G401.6 (cell line): ENCODE data around the gene PCSK9.
"Not testable (repeated sequence)": the region's sequence is repeated elsewhere in the genome, so short reads cannot be mapped to it uniquely, and the experiment has no call there.

Source experiments
- FAIRE-seq: peaks from 2 replicates; lab custom pipeline; 2012; peaks lifted over from hg19 to GRCh38; lab: Jason Lieb, UNC

Gene PCSK9

GRCh38 chr1:55010194-55010886 lies 29.0 kb upstream of the PCSK9 start:
- no peak for FAIRE-seq

DNA sequence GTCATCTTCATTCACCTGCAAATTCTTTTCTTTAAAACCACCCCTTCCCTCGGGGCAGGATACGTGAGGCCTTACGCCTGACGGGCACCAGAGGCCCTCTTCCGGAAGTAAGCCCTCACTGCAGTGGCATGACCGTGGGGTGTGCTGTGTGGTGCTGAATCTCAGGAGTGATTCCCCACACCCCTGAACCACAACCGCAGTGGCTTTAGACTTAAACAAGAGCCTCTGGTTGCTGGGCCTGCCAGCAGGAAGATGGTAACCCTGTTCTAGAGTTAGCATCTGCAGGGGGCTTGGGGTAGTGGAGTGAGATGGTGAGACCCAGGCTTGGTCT lies 28.5 kb upstream of the PCSK9 start:
- no peak for FAIRE-seq

DNA sequence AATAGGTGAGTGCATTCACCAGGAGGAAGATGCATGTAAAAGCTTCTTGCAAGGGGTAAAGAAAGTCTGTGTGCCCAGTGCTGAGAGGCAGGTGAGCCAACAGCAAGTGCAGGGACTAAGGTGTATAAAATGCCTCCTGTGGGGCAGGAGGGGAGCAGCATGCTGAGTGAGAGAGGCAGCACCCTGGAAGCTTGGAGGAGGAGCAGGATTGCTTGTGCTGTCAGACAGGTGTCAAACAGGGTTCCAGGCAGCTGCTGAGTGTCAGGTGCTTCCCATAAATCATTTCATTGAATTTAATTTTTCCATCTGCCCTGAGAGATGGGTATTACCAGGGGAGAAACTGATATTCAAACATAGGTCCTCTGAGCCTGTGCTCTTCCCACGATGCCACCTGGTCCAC lies 26.7 kb upstream of the PCSK9 start:
- no peak for FAIRE-seq

DNA sequence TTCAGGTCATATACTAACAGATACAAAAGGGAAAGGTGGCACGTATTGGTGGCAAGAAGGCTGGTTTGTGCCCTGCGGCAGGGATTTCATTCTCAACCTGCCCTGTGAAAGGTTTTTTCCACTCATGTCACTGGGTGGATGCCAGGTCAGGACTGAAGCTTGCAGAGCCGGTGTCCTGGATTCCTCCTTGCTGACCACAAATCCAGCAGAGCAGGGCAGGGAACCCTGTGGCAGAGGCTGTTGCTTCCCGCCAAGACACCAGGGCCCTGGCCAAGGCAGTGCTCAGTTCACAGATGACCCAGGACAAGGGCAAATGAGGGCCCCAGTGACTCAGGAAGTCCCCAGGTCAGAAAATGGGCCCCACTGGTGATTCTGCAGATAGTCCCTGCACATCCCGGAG lies 24.2 kb upstream of the PCSK9 start:
- no peak for FAIRE-seq

DNA sequence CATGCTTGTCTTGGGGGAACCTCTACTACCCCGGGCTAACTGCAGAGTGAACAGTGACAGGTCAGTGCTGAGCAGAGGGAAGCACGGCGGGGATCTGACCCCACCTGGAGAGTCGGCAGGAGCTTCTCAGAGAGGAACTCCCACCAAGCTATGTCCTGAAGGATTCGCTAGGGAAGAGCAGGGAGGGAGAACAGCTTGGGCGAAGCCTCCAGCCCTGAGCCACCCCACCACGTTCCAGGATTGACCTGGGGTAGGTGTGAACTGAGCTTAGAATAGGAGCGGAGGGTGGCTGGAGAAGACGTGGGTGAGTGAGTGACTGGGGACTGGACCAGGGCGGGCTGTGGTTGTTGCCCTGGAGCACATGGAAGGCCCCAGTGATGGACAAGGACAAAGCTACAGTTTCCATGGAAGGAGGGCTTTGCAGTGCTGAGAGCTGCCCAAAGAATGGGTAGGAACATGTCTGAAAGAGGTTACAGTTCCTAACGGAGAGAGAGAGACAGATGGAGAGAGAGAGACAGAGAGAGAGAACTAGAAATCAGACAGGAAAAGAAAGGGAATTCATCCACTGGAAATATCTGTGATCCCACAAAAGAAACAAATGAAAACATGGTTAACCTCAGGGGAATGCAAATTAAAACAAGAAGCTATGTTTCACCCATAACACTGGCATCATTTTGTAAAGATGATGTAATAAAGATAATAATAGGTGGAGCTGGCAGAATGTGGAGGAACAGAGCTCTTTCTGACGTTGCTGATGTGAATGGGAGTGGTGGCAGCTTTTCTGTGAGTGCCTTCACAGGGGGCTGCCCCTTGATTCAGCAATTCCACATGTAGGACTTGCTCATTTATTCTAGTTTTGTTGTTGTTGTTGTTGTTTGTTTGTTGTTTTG lies 23.4 kb upstream of the PCSK9 start:
- no peak for FAIRE-seq

DNA sequence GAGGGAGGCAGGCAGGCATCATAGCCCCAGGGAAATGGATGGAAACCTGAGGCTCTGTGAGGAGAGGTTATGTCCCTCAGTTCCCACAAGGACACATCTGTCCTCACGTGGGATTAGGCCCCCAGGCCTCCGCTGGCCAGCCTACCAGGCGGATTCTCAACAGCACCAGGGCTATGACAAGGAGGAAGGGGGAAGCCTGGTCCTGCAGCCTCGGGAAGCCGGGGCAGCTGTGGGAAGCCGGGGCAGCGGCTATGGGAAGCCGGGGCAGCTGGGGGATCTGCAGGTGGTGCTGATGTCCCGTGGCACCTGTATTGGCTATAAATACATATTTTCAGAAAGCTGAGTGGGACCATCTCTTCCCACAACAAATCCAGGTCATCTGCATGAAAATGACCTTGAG lies 21.0 kb upstream of the PCSK9 start:
- no peak for FAIRE-seq

DNA sequence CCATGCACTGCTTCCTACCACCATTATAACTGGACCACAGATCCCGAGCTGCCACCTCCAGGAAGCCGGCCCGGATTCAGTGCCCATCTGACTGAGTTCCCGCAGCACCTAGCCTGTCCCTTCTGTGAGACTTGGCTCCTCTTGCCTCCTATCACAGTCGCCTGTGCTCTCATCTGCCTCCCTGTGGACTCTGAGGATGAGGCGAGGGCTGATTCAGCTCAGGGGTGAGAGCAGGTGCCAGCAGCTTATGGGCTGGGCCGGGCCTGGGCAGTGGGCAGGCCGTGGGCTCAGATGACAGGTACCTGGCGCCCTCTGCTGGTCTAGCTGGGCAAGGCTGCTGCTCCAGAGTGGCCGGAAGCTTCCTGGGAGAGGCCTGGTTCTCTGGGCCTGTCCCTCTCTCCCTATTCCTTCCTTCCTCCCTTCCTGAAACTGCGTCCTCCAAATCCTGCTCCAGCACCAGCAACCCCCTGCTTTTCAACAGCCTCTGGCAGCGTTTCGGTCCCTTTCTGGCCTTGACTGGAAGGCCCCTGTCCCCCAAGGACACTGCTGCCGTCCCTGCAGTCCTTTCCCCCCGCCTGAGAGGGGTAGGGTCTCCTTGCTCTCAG lies 17.3 kb upstream of the PCSK9 start:
- FAIRE-seq, result no peak

DNA sequence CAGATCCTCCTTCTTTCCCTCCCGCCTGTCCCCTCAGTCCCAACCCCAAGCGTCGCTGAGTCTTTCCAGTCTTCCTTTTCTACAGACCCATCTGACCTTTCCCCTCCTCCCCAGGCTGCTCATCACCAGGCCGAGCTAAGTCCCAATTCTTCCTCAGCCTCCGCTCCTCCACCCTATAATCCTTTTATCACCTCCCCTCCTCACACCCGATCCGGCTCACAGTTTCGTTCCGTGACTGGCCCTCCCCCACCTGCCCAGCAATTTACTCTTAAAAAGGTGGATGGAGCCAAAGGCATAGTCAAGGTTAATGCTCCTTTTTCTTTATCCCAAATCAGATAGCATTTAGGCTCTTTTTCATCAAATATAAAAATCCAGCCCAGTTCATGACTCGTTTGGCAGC lies 15.2 kb upstream of the PCSK9 start:
- not testable (repeated sequence) for FAIRE-seq

DNA sequence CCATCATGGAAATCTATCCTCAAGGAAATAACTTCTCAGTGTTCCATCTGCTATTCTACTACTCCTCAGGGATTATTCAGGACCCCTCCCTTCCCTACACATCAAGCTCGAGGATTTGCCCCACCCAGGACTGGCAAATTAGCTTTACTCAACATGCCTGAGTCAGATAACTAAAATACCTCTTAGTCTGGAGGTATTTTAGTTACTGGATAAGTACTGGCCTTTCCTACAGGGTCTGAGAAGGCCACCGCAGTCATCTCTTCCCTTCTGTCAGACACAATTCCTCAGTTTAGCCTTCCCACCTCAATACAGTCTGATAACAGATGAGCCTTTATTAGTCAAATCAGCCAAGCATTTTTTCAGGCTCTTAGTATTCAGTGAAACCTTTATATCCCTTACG lies 12.7 kb upstream of the PCSK9 start:
- FAIRE-seq, result not testable (repeated sequence)

DNA sequence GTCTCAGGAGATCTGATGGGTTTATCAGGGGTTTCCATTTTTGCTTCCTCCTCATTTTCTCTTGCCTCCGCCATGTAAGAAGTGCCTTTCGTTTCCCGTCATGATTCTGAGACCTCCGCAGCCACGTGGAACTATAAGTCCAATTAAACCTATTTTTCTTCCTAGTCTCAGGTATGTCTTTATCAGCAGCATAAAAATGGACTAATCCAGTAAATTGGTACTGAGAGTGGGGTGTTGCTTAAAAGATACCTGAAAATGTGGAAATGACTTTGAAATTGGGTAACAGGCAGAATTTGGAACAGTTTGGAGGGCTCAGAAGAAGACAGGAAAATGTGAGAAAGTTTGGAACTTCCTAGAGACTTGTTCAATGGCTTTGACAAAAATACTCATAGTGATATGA lies 8.2 kb upstream of the PCSK9 start:
- not testable (repeated sequence) for FAIRE-seq

- FAIRE-seq, result no peak
These were observed 6.1 kb upstream of the PCSK9 start for GRCh38 chr1:55033265-55033614.

DNA sequence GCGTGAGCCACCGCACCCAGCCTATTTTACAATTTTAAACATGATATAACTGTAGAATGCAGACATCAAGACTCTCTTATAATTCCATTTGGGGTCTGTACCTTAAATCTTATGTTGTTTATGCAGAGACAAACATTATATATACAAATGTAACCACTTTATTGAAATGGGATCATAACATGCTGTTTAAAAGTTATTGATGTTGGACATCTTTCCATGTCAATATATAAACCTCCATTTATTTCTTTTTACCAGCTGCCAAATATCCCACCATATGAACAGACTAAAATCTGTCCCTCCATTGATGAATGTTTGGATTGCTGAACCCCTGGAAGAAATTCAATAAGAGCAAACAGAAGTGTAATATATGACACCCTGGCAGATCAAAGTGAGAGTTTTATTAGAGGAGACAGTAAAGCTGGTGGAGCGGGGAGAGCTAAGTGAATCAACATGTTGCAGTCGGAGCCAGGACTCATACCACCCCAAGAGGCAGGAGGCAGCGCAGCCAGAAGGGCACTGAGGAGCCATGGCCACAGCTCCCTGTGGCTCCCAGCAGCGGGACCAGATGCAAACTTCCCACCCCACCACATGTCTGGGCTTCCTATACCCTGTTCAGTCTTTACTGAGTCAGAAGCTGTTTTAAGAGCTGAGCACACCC lies 4.7 kb upstream of the PCSK9 start:
- no peak for FAIRE-seq

GRCh38 chr1:55035904-55036303 lies 3.4 kb upstream of the PCSK9 start:
- no peak for FAIRE-seq

- FAIRE-seq, result no peak
These were observed 1.4 kb upstream of the PCSK9 start for GRCh38 chr1:55037733-55038551.

GRCh38 chr1:55038552-55038838 lies 853 bp upstream of the PCSK9 start:
- no peak for FAIRE-seq

- no peak for FAIRE-seq
These were observed 390 bp upstream of the PCSK9 start for GRCh38 chr1:55038974-55039341.

DNA sequence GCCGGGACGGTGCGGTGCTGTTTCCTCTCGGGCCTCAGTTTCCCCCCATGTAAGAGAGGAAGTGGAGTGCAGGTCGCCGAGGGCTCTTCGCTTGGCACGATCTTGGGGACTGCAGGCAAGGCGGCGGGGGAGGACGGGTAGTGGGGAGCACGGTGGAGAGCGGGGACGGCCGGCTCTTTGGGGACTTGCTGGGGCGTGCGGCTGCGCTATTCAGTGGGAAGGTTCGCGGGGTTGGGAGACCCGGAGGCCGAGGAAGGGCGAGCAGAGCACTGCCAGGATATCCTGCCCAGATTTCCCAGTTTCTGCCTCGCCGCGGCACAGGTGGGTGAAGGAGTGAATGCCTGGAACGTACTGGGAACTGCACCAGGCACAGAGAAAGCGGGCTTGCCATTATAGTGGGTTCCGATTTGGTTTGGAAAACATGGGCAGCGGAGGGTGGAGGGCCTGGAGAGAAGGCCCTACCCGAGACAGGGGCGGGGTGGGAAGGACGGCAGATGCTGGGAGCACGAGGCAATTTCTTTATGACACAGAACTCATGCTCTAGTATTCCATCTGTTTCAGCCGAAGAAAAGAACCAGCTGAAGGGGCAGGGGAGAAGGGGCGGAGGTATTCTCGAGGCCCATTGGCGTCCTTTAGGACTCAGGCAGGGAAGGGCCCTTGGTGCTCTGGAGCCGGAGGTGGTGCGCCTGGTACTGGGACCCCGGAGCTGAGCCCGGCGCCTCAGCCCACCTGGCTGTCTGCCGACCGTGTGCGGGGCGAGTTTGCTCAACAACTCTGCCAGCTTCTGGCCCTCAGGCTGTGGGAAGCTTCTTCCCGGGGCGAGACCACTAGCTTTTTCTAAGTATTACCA lies 960 bp downstream of the PCSK9 start:
- no peak for FAIRE-seq

DNA sequence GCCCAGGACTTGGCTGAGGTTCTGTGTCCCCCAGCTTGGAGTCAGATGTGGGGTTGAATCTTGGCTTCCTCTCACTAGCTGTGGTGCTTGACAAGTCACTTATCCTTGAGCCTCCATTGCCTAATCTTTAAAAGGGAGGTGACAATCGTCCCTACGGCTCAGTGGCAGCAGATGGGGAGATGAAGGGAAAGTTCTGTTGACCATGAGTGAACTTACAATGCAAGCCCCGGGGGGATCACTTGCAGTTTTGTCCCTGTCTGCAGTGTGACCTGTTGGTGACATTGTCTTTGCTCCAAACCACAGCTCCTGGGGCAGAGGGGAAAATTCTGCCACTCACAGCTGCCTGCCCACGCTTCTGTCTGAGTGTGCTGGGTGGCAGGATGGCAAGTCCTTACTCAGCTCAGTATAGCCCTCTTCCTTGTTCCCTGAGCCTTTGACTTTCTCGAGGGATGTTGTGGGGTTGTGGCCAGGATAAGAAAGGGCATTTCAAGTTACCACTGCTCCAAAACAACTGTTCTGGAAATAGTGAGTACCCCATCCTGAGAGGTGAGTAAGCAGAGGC lies 1.7 kb downstream of the PCSK9 start:
- FAIRE-seq, result no peak

DNA sequence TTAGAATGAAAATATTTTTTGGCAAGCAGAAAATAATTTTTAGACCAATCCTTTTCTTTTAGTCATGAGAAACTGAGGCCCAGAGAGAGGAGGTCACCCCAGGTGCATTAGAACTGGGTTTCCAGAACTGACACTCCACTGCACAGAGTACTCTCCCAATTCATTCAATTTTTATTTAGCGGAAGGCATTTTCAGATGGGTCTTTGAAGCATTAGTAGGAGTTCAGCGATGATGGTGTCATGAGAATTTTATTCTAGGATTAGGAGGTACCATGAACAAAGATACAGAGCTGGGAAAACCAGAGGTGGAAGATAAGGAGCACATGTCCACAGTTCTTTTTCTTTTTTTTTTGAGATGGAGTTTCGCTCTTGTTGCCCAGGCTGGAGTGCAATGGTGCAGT lies 2.3 kb downstream of the PCSK9 start:
- no peak for FAIRE-seq

DNA sequence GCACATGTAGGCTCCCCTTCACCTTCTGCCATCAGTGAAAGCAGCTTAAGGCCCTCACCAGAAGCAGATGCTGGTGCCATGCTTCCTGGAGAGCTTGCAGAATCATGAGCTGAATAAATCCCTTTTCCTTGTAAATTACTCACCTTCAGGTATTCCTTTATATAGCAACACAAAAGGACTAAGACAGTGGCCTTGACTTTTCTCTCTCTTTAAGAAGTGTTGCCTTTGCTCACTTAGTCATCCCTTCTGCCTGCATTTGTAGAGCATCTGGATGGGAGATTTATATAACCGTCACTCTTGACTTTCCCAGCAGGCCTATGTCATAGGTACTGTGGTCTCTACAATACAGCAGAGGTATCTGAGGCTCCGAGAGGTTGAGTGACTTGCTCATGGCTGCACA lies 3.7 kb downstream of the PCSK9 start:
- no peak for FAIRE-seq

DNA sequence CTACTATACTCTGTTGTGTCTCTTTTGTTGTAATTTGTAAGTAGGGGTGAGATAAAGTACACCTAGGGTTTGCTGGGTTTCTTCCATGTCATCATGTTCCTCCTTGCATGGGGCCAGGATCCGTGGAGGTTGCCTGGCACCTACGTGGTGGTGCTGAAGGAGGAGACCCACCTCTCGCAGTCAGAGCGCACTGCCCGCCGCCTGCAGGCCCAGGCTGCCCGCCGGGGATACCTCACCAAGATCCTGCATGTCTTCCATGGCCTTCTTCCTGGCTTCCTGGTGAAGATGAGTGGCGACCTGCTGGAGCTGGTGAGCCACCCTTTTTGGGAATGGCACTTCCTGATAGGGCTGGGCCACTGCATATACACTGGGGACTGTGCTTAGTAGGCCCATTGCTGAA lies 4.4 kb downstream of the PCSK9 start:
- no peak for FAIRE-seq
